CD14-positive monocyte (primary cell): ENCODE data around the gene LRRN2. TPM values are rescaled to one million over a fixed set of nuclear protein-coding genes. Genes with fewer than 3 reads are reported as not detected.

ENCODE experiments used
- DNase-seq, 3 donors: peaks; one replicate each; pipeline ENCODE4 v3.0.0-alpha.2; 2011 to 2022
- H2AFZ ChIP-seq: 2 replicates; pipeline ENCODE4 v1.6.0; 2012; ENCODE audit warnings: mild to moderate bottlenecking, low read depth, low read length, inconsistent platforms; ENCODE audit not compliant: insufficient read depth, poor library complexity, severe bottlenecking
- H3K27ac ChIP-seq, 2 donors: 1 replicate in 1 of 2; 2 replicates in 1 of 2; pipeline ENCODE4 v1.5.1; 2012 to 2013; ENCODE audit warnings: low read length in 2 of 2, control low read depth in 1 of 2, inconsistent platforms in 1 of 2, low read depth in 1 of 2, mild to moderate bottlenecking in 1 of 2
- H3K27me3 ChIP-seq, 2 donors: one replicate each; pipeline versions ENCODE4 v1.6.0 to v1.6.1; 2011 to 2013; ENCODE audit warnings: low read length in 2 of 2; ENCODE audit not compliant: control insufficient read depth in 2 of 2, insufficient read depth in 2 of 2
- H3K36me3 ChIP-seq, 2 donors: replicated peaks in 1 of 2; 1 replicate in 1 of 2; 2 replicates in 1 of 2; pipeline versions ENCODE4 v1.5.1 to v1.6.1; 2012 to 2013; ENCODE audit warnings: low read length in 2 of 2, control low read depth in 1 of 2, inconsistent platforms in 1 of 2, mild to moderate bottlenecking in 1 of 2; ENCODE audit not compliant: insufficient read depth in 2 of 2, control insufficient read depth in 1 of 2
- H3K4me1 ChIP-seq, 2 donors: 1 replicate in 1 of 2; 2 replicates in 1 of 2; pipeline versions ENCODE4 v1.5.1 to v1.6.1; 2012 to 2013; ENCODE audit warnings: low read length in 2 of 2, control low read depth in 1 of 2, inconsistent platforms in 1 of 2, mild to moderate bottlenecking in 1 of 2, moderate library complexity in 1 of 2; ENCODE audit not compliant: insufficient read depth in 2 of 2, control insufficient read depth in 1 of 2
- H3K4me2 ChIP-seq: replicated peaks from 2 replicates; pipeline ENCODE3; 2012; ENCODE audit warnings: low read length, moderate library complexity, mild to moderate bottlenecking; ENCODE audit not compliant: poor library complexity, severe bottlenecking; ENCODE audit errors: extremely low read depth
- H3K4me3 ChIP-seq, 3 experiments: fragments of 200-600 bp in 1 of 3; sonication (generic) in 1 of 3; replicated peaks in 1 of 3; 1 replicate in 2 of 3; 2 replicates in 1 of 3; pipeline ENCODE4 v1.5.1; 2011 to 2013; ENCODE audit warnings: low read length in 3 of 3, mild to moderate bottlenecking in 3 of 3, control low read depth in 2 of 3, low read depth in 2 of 3, inconsistent platforms in 1 of 3, moderate library complexity in 1 of 3
- H3K79me2 ChIP-seq: 2 replicates; pipeline ENCODE4 v1.6.0; 2012; ENCODE audit warnings: mild to moderate bottlenecking, control low read depth, inconsistent platforms, low read length, moderate library complexity; ENCODE audit not compliant: insufficient read depth
- H3K9ac ChIP-seq: 2 replicates; pipeline ENCODE4 v1.6.0; 2017; ENCODE audit warnings: low read length, mild to moderate bottlenecking; ENCODE audit not compliant: insufficient read depth, poor library complexity, severe bottlenecking
- H3K9me3 ChIP-seq, 2 donors: replicated peaks in 1 of 2; 1 replicate in 1 of 2; 2 replicates in 1 of 2; pipeline versions ENCODE4 v1.5.1 to v1.6.1; 2012 to 2013; ENCODE audit warnings: low read length in 2 of 2, control low read depth in 1 of 2; ENCODE audit not compliant: control insufficient read depth in 1 of 2, insufficient read depth in 1 of 2
- H4K20me1 ChIP-seq: 2 replicates; pipeline ENCODE4 v1.6.0; 2012; ENCODE audit warnings: mild to moderate bottlenecking, low read length, control low read depth, moderate library complexity; ENCODE audit not compliant: insufficient read depth
- H3K27ac Mint-ChIP-seq, 7 donors: one replicate each; pipeline ENCODE4 v1.8.0; 2020; ENCODE audit warnings: mild to moderate bottlenecking in 7 of 7, mixed read lengths in 7 of 7, moderate library complexity in 6 of 7, inconsistent platforms in 2 of 7
- H3K27me3 Mint-ChIP-seq, 3 donors: one replicate each; pipeline ENCODE4 v1.8.0; 2021 to 2022; ENCODE audit warnings: low read depth in 3 of 3, mild to moderate bottlenecking in 3 of 3, mixed read lengths in 3 of 3, moderate library complexity in 3 of 3, inconsistent platforms in 1 of 3
- H3K36me3 Mint-ChIP-seq, 2 donors: one replicate each; pipeline ENCODE4 v1.8.0; 2020; ENCODE audit warnings: mixed read lengths in 2 of 2, inconsistent platforms in 1 of 2, mild to moderate bottlenecking in 1 of 2
- H3K4me1 Mint-ChIP-seq: one replicate; pipeline ENCODE4 v1.8.0; 2020; ENCODE audit warnings: mild to moderate bottlenecking, mixed read lengths
- H3K4me3 Mint-ChIP-seq, 2 donors: one replicate each; pipeline ENCODE4 v1.8.0; 2020; ENCODE audit warnings: mild to moderate bottlenecking in 2 of 2, mixed read lengths in 2 of 2, moderate library complexity in 1 of 2
- H3K9me3 Mint-ChIP-seq, 7 donors: one replicate each; pipeline ENCODE4 v1.8.0; 2020 to 2022; ENCODE audit warnings: mixed read lengths in 7 of 7, mild to moderate bottlenecking in 6 of 7, moderate library complexity in 6 of 7, inconsistent platforms in 2 of 7
- CTCF ChIP-seq: fragments of 200-600 bp; IDR thresholded peaks from one replicate; pipeline ENCODE4 v1.8.0; 2022; ENCODE audit warnings: antibody characterized with exemption, mild to moderate bottlenecking
- WGBS: methylation state at CpG from one replicate; pipeline ENCODE4 v1.1.5; 2013; ENCODE audit warnings: missing lambda C conversion rate; ENCODE audit not compliant: insufficient coverage; 5-methylcytosine and 5-hydroxymethylcytosine counted together
- intact Hi-C, 2 donors: fragments of 100-400 bp; cut with micrococcal nuclease; formaldehyde crosslinking; loops; one replicate each; pipeline versions ENCODE4 v1.15.0 to v1.15.1; 2023
- polyA plus RNA-seq, 3 donors: library from polyadenylated mRNA; depleted of rRNA in 1 of 3; unstranded in 2 of 3; stranded (reverse) in 1 of 3; fragments of 300-500 nt in 2 of 3; fragments of >200 nt in 1 of 3; fragmentation: Illumina TruSeq in 2 of 3; gene quantifications; 1 replicate in 2 of 3; 2 replicates in 1 of 3; pipeline ENCODE4 v1.2.3, GENCODE V29; 2012 to 2021

LRRN2 gene
- polyA plus RNA-seq, 3 donors = not detected

GRCh38 chr1:204649721-204650521 lies 35.6 kb downstream of the LRRN2 start:
- no peaks in the 10 kb centered on the region for H4K20me1 ChIP-seq
- H3K4me3 Mint-ChIP-seq = no peak overlapping the region
- peaks cover 7% of the 10 kb centered on the region for H3K4me1 Mint-ChIP-seq
- H3K9me3 ChIP-seq = no peaks in the 10 kb centered on the region
- no peaks in the 10 kb centered on the region for H3K36me3 Mint-ChIP-seq
- peaks cover 0 to 17% of the 10 kb centered on the region in 2 donors for H3K27me3 ChIP-seq
- H3K9me3 Mint-ChIP-seq = no peaks in the 10 kb centered on the region
- H3K27ac Mint-ChIP-seq = no peak overlapping the region
- H3K79me2 ChIP-seq = no peaks in the 10 kb centered on the region
- intact Hi-C loops = no loop called here
- no peaks in the 10 kb centered on the region for H3K36me3 ChIP-seq
- H3K9ac ChIP-seq = no peak overlapping the region
- TF ChIP-seq CTCF = no peak
- H3K4me2 ChIP-seq = no peak overlapping the region
- WGBS = 100% methylated on average over 1 of the region's 6 CpGs
- H3K27ac ChIP-seq = no peak overlapping the region
- no peak overlapping the region for H3K4me3 ChIP-seq
- no peak overlapping the region for H2AFZ ChIP-seq
- no peak for DNase-seq
- H3K27me3 Mint-ChIP-seq = peaks cover 11 to 30% (median 14%) of the 10 kb centered on the region in 3 donors
- no peaks in the 10 kb centered on the region for H3K4me1 ChIP-seq

- no peak overlapping the region for H3K27ac Mint-ChIP-seq
- WGBS = 89% methylated on average over 3 of the region's 4 CpGs
- TF ChIP-seq CTCF = no peak
- peaks cover 0 to 3% (median 0%) of the 10 kb centered on the region in 7 donors for H3K9me3 Mint-ChIP-seq
- H3K36me3 ChIP-seq = no peaks in the 10 kb centered on the region
- H3K9ac ChIP-seq = no peak overlapping the region
- no peaks in the 10 kb centered on the region for H3K4me1 ChIP-seq
- H3K27ac ChIP-seq = no peak overlapping the region
- H3K4me1 Mint-ChIP-seq = peaks cover 7% of the 10 kb centered on the region
- H3K27me3 Mint-ChIP-seq = peaks cover 15 to 34% (median 16%) of the 10 kb centered on the region in 3 donors
- H3K4me3 Mint-ChIP-seq = no peak overlapping the region
- no peaks in the 10 kb centered on the region for H3K9me3 ChIP-seq
- H4K20me1 ChIP-seq = no peaks in the 10 kb centered on the region
- no peak for DNase-seq
- H3K4me2 ChIP-seq = no peak overlapping the region
- no peaks in the 10 kb centered on the region for H3K79me2 ChIP-seq
- H3K36me3 Mint-ChIP-seq = no peaks in the 10 kb centered on the region
- H2AFZ ChIP-seq = no peak overlapping the region
- H3K4me3 ChIP-seq = no peak overlapping the region
- H3K27me3 ChIP-seq = peaks cover 0 to 17% of the 10 kb centered on the region in 2 donors
- intact Hi-C loops = no loop called here
Measured at GRCh38 chr1:204648576-204648975, 37.0 kb downstream of the LRRN2 start.
